HG02885 (cell line): Measurements from ENCODE around the gene ST6GAL2.

Experiments used
- ATAC-seq: cut with Tn5 transposase; IDR thresholded peaks from one replicate; pipeline ENCODE4 v1.9.1; 2021; ENCODE audit warnings: mild to moderate bottlenecking; ENCODE audit not compliant: unreplicated experiment, poor library complexity

Gene ST6GAL2

GRCh38 chr2:106885971-106886915 lies at the start of gene ST6GAL2:
Gene ST6GAL2, minus strand, starts transcription at chr2:106886167. Its CDS starts 42,190 bp downstream, at chr2:106843977.
- ATAC-seq, result no peak

- no peak for ATAC-seq
These were observed 46.7 kb upstream of the ST6GAL2 start for GRCh38 chr2:106932644-106933043.

GRCh38 chr2:106931717-106932335 lies 45.9 kb upstream of the ST6GAL2 start:
- ATAC-seq, result no peak

- no peak for ATAC-seq
These were observed 35.5 kb upstream of the ST6GAL2 start for GRCh38 chr2:106921451-106921850.

- ATAC-seq, result no peak
These were observed 33.0 kb upstream of the ST6GAL2 start for GRCh38 chr2:106919012-106919411.

- no peak for ATAC-seq
These were observed 18.3 kb upstream of the ST6GAL2 start for GRCh38 chr2:106904242-106904641.

- ATAC-seq, result no peak
These were observed 14.0 kb upstream of the ST6GAL2 start for GRCh38 chr2:106899786-106900530.

GRCh38 chr2:106894545-106894944 lies 8.6 kb upstream of the ST6GAL2 start:
- ATAC-seq, result no peak

GRCh38 chr2:106892048-106892447 lies 6.1 kb upstream of the ST6GAL2 start:
- ATAC-seq, result no peak

GRCh38 chr2:106890606-106891005 lies 4.6 kb upstream of the ST6GAL2 start:
- ATAC-seq, result no peak

- no peak for ATAC-seq
These were observed 1.2 kb upstream of the ST6GAL2 start for GRCh38 chr2:106886916-106887758.

- ATAC-seq, result no peak
These were observed 638 bp downstream of the ST6GAL2 start for GRCh38 chr2:106885329-106885728.

GRCh38 chr2:106882673-106883072 lies 3.3 kb downstream of the ST6GAL2 start:
- no peak for ATAC-seq

- ATAC-seq, result no peak
These were observed 7.8 kb downstream of the ST6GAL2 start for GRCh38 chr2:106878206-106878605.

- no peak for ATAC-seq
These were observed 9.3 kb downstream of the ST6GAL2 start for GRCh38 chr2:106876699-106877098.

- no peak for ATAC-seq
These were observed 16.3 kb downstream of the ST6GAL2 start for GRCh38 chr2:106869512-106870275.

- no peak for ATAC-seq
These were observed 17.7 kb downstream of the ST6GAL2 start for GRCh38 chr2:106868275-106868674.

- ATAC-seq, result no peak
These were observed 18.6 kb downstream of the ST6GAL2 start for GRCh38 chr2:106867196-106867953.

GRCh38 chr2:106866641-106867040 lies 19.3 kb downstream of the ST6GAL2 start:
- ATAC-seq, result no peak
